Amniotic epithelial cell (primary cell): Measurements from ENCODE around the gene TEX22.
A peak's percentile ranks its signal among the peaks of the same experiment; 100 is the strongest.

Experiments
- DNase-seq: peaks from one replicate; pipeline ENCODE4 v3.0.0-alpha.2; 2010; ENCODE audit warnings: low read depth

Gene TEX22

DNA sequence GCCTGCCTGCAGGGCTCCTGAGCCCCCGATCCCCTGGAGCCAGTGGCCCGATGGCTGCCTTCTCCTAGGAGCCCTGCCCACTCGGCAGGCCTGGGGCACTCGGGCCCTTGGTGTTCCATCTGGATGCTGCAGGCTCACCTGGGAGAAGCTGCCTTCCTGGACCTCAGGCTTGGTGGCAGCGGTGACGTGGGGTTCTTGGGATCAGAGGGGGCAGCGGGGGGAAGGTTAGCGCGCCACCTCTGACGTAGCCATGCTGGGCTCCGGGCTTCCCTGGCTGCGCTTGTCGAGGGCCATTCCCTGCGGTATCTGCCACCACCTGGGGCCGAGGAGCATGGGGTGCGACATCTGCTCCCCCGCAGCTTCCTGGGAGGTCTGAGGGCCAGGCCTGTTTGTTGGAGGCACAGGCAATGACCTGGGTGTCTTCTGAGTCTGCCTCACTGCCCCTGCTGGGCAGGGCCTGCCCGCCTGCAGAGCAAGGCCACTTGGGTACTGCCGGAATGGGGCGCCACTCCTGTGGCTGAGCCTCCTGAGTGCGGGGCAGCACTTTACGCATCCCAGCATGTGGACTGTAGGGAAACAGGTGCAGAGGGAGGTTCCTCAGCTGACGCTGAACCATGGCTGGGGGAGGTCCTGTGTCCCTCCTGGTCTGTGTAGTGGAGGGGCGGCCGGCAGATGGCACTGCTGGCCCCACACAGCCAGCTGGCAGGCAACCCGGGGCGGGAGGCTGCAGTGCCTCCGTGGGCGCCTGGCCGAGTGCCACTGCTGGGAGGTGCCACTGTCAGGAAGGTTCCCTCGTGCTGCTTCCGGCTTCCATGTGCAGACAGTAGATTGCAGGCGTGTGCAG, 41.6 kb downstream of the TEX22 start:
- DNase-seq: no peak

- DNase-seq: no peak
Measured at GRCh38 chr14:105440554-105440900, 42.2 kb downstream of the TEX22 start.

GRCh38 chr14:105440992-105441391, 42.7 kb downstream of the TEX22 start:
- DNase-seq: no peak

- no peak for DNase-seq
Measured at GRCh38 chr14:105442125-105442524, 43.8 kb downstream of the TEX22 start.

DNA sequence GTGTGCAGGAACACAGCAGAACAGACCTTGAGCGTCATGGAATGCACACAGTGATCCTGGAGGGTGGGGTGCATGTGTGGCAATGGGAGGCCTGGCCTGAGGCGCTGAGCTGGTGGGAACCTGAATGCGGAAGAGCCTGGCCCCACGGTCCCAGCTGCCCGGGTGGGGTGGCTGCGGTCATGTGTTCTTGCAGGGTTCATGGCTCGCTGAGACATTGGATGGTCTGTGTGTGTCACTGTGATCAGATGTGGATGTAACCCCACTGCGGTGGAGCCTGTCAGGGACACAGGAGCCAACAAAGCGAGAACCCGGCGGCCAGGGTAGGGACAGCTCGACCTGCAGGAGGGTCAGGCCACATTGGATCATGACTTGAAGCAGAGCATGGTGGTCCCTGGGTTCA, 44.5 kb downstream of the TEX22 start:
- DNase-seq: no peak

GRCh38 chr14:105444859-105445258, 46.5 kb downstream of the TEX22 start:
- no peak for DNase-seq

GRCh38 chr14:105445290-105445689, 47.0 kb downstream of the TEX22 start:
- no peak for DNase-seq

- no peak for DNase-seq
Measured at GRCh38 chr14:105445901-105446845, 47.8 kb downstream of the TEX22 start.

GRCh38 chr14:105446971-105447370, 48.6 kb downstream of the TEX22 start:
- no peak for DNase-seq

DNA sequence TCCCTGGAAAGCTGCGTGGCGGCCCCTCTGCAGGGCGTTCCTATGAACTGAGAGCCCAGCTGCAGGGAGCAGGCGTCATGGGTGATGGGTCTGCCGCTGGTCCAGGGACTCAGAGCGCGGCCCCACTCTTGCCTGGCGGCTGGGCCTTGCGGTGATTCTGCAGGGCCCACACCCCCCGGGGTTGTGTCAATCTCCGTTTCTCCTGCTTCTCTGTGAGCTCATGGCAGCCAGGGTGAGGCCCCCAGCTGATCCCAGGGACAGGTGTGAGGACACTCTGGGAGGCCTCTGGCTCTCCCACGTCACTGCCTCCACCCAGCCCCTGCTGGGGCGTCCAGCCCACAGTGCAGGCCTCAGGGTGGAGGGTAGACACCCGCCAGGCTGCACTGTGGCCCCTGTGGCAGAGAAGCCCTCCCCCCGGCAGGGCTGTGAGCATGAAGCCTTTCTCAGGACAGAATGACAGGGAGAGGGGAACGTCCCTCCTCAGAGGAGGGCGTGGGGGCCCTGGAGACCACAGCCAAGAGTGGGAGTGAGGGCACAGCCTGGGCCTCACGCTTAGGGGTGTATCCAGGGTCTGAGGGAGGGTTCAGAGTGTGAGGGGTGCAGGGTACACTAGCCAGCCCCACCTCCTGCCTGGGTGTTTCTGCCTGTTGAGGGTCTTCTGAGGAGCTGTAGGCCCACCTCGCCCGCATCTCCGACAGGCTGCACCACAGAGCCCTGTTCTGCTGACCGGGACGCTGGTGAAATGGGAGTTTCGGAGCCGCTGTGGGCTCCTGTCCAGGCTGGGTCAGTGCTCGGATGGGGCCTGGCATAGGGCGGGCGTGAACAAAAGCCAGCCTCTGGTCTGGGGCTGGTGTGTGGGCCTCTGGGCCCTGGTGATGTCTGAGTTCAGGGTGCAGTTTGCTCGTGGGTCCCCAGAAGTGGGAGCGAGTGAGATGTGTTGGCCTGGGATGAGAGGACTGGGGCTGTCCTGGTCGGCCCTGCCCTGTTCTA, 49.6 kb downstream of the TEX22 start:
- no peak for DNase-seq

DNA sequence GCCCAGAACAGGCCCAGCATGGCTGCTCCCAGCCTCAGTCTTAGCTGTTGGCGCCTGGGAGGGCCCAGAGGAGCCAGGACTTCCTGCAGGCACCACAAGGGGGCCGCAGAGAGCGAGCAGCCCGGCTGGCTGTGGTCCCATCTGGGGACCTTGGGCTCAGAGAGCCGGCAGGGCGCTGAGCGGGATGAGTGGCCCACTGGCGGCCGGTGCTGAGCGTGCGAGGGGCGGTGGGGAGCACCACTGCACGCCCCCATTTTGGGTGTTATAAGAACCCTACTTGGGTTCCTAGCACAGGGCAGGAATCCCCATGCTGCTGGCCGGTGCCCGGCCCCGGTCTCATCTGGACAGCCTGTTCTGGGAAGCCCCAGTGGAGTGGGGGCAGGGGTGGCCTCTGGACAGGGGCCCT, 50.4 kb downstream of the TEX22 start:
- peak; percentile 27 for DNase-seq

DNA sequence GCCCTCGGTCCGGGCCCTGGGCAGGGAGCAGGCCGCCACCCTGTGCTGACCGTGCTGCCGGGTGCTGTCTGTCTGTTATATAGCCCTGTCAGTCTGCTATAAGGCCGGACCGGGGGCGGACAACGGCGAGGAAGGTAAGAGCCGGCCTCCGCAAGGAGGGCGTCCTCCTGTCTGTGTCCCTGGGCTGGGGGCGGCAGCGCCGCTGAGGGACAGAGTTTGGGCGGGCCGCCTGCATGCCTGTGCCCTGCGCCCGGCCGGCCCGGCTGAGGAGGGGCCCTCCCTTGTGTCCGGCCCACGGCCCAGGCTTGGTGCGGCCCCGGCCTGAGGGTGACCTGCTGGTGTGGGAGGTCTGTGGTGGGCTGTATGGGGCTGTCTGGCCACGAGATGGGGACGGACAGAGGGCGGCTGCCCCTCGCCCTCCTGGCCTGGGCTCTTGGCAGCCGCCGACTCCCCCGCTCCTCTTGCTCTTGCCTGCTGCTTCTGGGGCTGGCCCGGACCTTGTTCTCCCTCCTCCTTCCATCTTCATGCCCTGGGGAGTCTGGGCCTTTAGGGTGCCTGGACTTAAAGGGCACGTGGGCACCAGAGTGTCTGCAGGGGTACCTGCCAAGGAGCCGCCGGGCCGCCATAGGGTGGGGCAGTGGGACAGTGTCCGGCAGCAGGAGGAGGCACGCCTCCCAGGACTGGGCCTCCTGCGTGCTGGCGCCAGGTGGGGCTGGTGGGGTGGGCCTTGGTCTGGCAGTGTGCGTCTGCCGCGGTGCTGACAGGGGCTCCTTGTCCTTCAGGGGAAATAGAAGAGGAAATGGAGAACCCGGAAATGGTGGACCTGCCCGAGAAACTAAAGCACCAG, 51.2 kb downstream of the TEX22 start:
- no peak for DNase-seq

GRCh38 chr14:105450123-105450505, 51.8 kb downstream of the TEX22 start:
- no peak for DNase-seq

DNA sequence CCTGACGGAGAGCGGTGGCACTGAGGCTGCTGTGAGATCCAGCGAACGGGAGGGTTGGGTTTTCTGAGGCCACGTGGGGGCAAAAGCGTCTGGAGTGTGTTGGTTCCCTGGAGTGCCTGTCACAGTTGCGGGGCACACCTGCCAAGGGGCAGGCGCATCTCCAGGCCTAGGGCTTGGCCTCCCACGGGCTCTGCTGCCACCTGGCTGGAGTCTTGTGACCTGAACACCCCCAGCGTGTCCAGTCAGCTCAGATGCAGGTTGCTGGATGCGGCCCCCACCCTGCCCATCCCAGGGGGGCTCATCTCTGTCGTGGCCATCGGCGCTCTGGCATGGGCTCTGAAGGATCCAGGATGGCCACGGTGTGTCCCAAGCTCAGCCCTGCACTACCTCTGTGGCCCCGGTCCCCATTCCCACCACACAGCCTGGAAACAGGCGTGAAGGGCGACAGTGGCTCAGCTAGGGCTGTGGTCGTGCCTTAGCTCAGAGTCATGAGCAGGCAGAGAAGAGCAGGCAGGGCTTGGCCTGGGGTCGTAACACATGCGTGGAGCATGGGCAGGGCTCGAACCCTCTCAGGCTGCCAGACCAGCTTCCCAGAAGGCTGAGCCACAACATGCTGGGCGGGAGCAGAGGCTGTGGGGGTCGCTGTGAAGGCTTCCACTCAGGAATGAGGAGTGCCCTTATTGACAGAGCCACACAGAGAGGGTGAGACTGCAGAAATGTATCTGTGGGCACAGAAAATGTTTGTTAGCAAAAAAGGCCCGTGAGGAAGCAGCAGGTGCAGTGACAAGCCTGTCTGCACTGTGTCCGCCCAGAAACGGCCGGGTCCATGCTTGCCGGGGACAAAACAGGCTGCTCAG, 52.8 kb downstream of the TEX22 start:
- no peak for DNase-seq

DNA sequence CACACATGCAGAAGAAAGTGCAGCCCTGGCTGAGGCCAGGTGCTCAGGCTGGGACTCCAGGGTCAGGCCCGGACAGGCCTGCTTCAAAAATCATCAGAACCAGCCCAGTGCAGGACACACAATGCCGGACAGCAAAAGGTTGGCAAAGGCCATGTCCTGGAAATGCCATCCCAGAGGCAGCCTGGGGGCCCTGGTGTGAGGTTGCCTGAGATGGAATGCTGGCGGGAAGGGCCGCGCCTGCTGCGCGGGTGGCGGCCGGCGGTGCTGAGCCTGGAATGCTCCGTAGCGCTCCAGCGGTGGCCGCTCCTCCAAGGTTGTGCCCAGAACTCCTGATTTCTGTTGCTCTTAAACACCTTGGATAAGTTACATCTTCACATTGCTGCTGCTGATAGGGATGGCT, 54.6 kb downstream of the TEX22 start:
- no peak for DNase-seq

DNA sequence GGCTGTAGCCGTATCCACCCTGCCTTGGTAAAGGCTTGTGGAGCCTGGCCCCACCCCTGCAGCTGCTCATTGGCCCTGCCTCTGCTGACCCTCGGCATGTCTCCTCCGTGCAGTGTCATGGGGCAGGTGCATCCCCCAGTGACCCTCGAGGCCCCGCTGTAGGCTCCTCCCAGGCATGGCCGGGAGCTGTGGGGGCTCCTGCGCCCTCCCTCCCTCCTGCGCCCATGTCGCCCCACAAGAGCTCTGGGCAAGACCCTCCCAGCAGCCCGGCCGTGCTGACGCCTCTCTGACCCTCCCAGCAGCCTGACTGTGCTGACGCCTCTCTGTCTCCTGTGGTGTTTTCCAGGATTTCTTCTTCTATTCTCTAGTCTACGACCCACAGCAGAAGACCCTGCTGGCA, 55.5 kb downstream of the TEX22 start:
- no peak for DNase-seq

GRCh38 chr14:105455086-105455640, 56.8 kb downstream of the TEX22 start:
- no peak for DNase-seq

DNA sequence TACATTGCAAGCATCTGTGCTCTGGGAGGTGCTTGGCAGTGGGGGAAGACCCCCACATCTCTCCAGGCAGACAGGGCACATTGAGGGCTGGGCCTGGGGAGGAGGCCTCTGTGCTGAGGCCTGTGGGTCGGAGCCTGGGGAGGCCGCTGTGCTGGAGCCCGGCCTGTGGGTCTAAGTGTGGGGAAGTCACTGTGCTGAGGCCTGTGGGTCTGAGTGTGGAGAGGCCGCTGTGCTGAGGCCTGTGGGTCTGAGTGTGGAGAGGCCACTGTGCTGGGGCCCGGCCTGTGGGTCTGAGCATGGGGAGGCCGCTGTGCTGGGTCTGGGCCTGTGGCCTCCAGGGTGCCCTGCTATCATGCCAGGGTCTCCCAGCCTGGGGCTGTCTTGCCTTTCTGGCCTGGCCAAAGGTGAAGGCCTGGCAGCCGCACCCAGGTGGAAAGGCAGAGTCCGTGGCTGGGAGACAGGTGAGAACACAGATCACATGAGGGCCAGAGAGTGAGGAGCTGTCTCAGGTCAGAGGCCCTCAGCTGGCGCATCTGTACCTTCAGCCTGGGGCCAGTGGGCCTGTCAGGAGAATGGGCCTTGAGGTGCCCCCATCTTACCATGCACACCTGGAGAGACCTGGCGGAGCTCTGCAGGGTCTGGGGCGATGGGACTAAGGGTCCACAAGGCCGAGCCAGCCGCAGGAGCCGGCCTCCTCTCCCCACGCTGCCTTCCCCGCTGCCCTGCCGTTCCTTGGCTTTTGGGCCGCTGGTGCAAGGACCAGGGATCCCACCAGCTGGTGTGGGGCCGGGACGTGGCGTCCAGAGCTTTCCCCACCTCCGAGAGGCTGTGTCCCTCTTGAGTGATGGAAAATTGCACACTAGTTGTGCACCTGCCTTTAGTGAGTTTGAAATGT, 57.7 kb downstream of the TEX22 start:
- no peak for DNase-seq
